ENCODE results near the gene ADGRL1. TPM values are rescaled to one million over a fixed set of nuclear protein-coding genes. Genes with fewer than 3 reads are reported as not detected.
"Not testable (repeated sequence)": the region's sequence is repeated elsewhere in the genome, so short reads cannot be mapped to it uniquely, and the experiment has no call there.

The ADGRL1 gene
- total and polyA plus RNA-seq, 11 donors, result 10.1 to 29.4 (median 14.1) TPM

DNA sequence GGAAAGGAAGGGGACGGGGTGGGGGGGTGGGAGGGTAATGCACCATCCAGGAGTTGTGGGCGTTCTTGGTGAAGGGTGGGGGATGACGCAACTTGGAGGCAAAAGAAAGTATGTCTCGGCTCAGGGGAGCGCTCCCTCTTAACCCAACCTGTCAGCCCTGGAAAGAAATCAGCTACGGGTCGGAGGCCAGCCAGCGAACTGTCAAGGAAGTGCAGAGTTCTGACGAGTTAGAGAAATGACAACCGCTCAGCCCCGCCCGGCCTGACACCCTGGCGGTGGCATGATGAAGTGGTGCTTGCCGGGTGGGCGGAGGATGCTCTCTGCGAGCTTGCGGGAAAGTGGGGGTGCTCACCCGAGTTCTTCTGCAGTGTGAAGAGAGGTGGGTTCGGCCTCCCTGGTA is 15.4 kb upstream of the ADGRL1 start:
- intact Hi-C loops (cut with DNase I), result loop anchor here in 1 of 10 donors (10.0 kb wide), 1 partner anchor 123 kb away; no protein-coding TSS in a partner anchor
- WGBS, 4 donors, result 4 to 9% (median 7%) methylated on average over 9 to 19 of the region's 19 CpGs

DNA sequence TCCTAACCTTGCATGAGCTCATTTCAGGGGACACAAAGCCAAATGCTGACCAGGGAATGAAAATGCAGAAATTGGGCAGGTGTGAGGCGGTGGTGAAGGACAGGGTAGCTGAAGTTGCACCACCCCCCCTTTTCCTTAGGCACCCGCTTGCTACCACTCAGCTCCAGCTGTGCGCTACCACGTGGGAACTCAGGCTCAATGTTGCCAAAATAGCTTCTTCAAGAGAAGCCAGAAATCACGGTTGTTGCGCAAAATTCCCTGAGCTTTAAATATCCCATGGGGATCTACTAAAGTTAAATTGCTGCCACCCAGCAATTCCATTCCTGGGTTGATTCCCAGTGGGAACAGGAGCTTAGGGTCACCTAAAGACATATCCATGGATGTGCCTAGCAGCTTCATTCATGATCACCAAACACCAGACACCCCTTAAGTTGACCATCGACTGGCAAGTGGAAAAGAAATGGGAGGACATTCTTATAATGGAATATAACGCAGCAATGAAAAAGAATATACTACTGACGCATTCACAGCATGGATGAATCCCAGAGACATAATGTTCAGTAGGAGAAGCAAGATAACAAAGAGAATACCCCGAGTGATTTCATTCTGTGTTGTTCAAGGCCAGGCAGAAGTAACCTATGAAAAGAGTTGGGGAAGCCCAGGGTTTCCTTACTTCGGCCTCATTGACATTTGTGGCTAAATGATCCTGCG is 12.8 kb upstream of the ADGRL1 start:
- DNase-seq (no peak), ATAC-seq (no peak)
- 79 to 89% (median 82%) methylated on average over 12 of the region's 12 CpGs for WGBS, 4 donors
- Histone ChIP-seq H3K4me3 (no peak overlapping the region), H3K4me1 (peaks cover 0 to 7% (median 0%) of the 10 kb centered on the region in 12 donors), H3K36me3 (no peaks in the 10 kb centered on the region), H3K27me3 (no peaks in the 10 kb centered on the region), H3K9me3 (no peaks in the 10 kb centered on the region), H3K27ac (no peak overlapping the region)
- intact Hi-C loops (cut with DNase I), result no loop called here
- TF ChIP-seq, protein P1, sequence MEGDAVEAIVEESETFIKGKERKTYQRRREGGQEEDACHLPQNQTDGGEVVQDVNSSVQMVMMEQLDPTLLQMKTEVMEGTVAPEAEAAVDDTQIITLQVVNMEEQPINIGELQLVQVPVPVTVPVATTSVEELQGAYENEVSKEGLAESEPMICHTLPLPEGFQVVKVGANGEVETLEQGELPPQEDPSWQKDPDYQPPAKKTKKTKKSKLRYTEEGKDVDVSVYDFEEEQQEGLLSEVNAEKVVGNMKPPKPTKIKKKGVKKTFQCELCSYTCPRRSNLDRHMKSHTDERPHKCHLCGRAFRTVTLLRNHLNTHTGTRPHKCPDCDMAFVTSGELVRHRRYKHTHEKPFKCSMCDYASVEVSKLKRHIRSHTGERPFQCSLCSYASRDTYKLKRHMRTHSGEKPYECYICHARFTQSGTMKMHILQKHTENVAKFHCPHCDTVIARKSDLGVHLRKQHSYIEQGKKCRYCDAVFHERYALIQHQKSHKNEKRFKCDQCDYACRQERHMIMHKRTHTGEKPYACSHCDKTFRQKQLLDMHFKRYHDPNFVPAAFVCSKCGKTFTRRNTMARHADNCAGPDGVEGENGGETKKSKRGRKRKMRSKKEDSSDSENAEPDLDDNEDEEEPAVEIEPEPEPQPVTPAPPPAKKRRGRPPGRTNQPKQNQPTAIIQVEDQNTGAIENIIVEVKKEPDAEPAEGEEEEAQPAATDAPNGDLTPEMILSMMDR (IDR thresholded peaks at IDR 0.05), result no peak
- no peak for TF ChIP-seq POLR2A (IDR thresholded peaks at IDR 0.05)

More for the DNA sequence above, 15.4 kb upstream of the ADGRL1 start:
- TF ChIP-seq, protein P1 (IDR thresholded peaks at IDR 0.05), result peak in 6 of 12 donors; percentile 11 to 41 (median 28)
- not testable (repeated sequence) for H3K27me3 ChIP-seq, H3K9me3 ChIP-seq, H3K27ac ChIP-seq, H3K36me3 ChIP-seq, H3K4me1 ChIP-seq
- ATAC-seq, result peak in 3 of 4 donors; percentile 50 to 76 (median 71)
- peak overlapping the region in 1 of 12 donors; percentile 5 for H3K4me3 ChIP-seq
- peak in 3 of 5 donors; percentile 32 to 72 (median 39) for DNase-seq

DNA sequence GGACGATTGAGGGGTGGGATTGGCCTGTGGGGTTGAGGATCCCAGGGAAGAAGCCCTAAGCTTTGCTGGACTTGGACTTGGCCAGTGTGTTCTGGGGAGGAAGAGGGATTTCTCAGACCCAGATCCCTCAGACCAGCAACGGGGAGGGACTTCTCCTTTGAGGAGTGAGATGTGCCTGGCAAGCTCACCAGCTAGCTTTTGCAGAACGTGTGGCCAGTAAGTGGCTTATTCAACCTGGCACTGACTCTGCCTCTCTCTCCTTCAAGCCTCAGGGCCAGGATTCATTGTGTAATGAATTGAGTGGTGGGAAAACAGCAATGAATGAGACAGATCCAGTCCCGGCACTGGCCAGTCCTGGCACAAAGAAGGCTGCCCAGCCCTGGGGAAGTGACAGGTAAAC is 11.9 kb upstream of the ADGRL1 start:
- H3K4me1 ChIP-seq; H3K4me3 ChIP-seq; DNase-seq; intact Hi-C loops (cut with DNase I); H3K9me3 ChIP-seq; H3K27me3 ChIP-seq; H3K27ac ChIP-seq; H3K36me3 ChIP-seq: not testable (repeated sequence)
- ATAC-seq, result peak in 1 of 4 donors; percentile 15
- 28 to 33% (median 30%) methylated on average over 3 to 4 of the region's 4 CpGs for WGBS, 4 donors

DNA sequence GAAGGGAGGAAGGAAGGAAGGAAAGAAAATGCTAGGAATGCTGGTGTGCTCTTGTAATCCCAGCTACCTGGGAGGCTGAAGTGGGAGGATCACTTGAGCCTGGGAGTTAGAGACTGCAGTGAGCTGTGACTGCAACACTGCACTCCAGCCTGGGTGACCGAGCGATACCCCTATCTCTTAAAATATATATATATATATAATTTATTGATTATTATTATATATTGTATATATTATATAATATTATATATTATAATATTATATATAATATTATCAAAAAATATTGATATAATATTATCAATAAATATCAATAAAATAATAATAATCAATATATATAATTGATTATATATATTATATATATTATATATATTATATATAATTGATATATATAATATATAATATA is 8.6 kb upstream of the ADGRL1 start:
- ATAC-seq (no peak), DNase-seq (no peak)
- peaks cover 0 to 8% (median 6%) of the 10 kb centered on the region in 9 donors for H3K27me3 ChIP-seq
- H3K27ac ChIP-seq, result no peak overlapping the region
- WGBS, 4 donors, result 92 to 94% (median 93%) methylated on average over 2 of the region's 2 CpGs
- TF ChIP-seq POLR2A (IDR thresholded peaks at IDR 0.05), result no peak
- TF ChIP-seq, protein P1 (IDR thresholded peaks at IDR 0.05), result no peak
- intact Hi-C loops (cut with DNase I), result no loop called here
- H3K9me3 ChIP-seq, result no peaks in the 10 kb centered on the region
- H3K4me1 ChIP-seq, result peaks cover 0 to 7% (median 0%) of the 10 kb centered on the region in 12 donors
- H3K36me3 ChIP-seq, result no peaks in the 10 kb centered on the region
- no peak overlapping the region for H3K4me3 ChIP-seq

DNA sequence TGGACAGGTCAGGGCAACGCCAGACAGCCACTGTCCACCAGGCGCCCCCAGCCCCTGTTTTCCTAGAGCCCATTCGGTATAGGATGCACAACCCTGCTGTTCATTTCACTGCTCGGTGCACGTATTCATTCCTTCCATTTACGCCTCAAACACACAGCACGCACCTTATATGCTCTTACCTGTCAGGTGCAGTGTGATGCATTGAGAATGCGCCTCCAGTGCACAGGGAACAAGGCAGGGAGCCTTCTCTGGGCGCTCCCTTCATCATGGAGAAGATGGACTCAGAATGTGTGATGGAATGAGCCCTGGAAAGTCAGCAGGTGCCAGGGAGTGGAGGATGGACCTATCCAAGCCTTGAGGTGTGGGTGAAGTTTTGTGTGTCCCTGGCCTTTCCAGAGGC is 4.2 kb upstream of the ADGRL1 start:
- 63 to 67% (median 65%) methylated on average over 9 of the region's 9 CpGs for whole genome bisulfite sequencing, 4 donors
- DNase-seq; H3K27ac ChIP-seq; ATAC-seq; H3K36me3 ChIP-seq; H3K4me3 ChIP-seq; H3K9me3 ChIP-seq; intact Hi-C loops (cut with DNase I): not testable (repeated sequence)
- Histone ChIP-seq H3K4me1 (peaks cover 0 to 14% (median under 1%) of the 10 kb centered on the region in 12 donors), H3K27me3 (peaks cover 0 to 14% (median 6%) of the 10 kb centered on the region in 9 donors)

DNA sequence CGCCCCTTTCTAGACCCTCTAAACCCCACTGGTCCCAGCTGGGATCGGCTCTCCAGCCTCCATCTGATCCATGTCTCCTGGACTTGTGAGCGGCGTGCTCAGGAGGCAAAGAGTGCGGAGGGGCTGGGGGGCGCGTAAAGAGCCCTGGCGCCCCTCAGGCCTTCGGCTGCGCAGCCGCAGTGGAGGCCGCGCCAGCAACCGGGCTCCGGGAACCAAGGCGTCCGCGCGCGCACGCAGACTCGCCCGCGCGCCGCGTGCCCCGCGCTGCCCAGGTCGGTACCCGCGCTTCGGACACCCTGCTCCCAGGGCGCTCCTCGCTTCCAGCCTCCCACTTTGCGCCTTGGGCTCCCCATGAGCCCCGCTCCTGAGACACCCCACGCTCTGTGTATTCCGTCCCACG is 3.4 kb upstream of the ADGRL1 start:
- H3K4me3 ChIP-seq, result peak overlapping the region in 3 of 12 donors; percentile 21 to 29 (median 26)
- intact Hi-C loops (cut with DNase I), result loop anchor here in 3 of 10 donors (5.0 to 10.0 kb wide), 2 partner anchors 62 to 135 kb away; no protein-coding TSS in a partner anchor

DNA sequence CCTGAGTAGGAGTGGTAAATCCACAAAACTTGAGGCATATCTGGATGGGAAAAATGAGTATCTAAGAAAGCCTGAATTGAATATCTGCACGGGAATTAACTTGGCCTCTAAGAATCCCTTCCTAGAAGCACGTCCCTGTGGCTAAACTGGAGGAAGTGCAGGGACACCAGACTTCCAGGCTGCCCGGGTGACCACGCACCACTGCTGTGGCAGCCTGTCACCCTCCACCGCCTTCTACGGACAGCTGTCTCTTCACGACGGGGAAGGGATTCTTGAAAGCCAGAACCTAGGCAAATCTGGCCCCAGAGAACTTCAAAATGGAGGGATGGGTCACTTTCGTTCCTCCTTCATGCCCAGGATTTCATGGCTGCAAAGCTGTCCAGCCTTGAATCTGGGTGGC is 2.5 kb upstream of the ADGRL1 start:
- 36 to 48% (median 41%) methylated on average over 9 of the region's 9 CpGs for WGBS, 4 donors
- intact Hi-C loops (cut with DNase I), result loop anchor here in 3 of 10 donors (5.0 to 10.0 kb wide), 2 partner anchors 61 to 136 kb away; no protein-coding TSS in a partner anchor

More for the DNA sequence above, 3.4 kb upstream of the ADGRL1 start:
- H3K27ac ChIP-seq, H3K9me3 ChIP-seq, ATAC-seq, H3K36me3 ChIP-seq, DNase-seq: not testable (repeated sequence)
- Histone ChIP-seq H3K27me3 (peaks cover 0 to 14% (median 6%) of the 10 kb centered on the region in 9 donors), H3K4me1 (peaks cover 0 to 20% (median 4%) of the 10 kb centered on the region in 12 donors)
- WGBS, 4 donors, result 0 to 2% (median 1%) methylated on average over 31 to 40 of the region's 40 CpGs

More for the DNA sequence above, 2.5 kb upstream of the ADGRL1 start:
- ATAC-seq, H3K9me3 ChIP-seq, H3K36me3 ChIP-seq, H3K4me3 ChIP-seq, H3K27ac ChIP-seq, DNase-seq: not testable (repeated sequence)
- Histone ChIP-seq H3K4me1 (peaks cover 0 to 20% (median 4%) of the 10 kb centered on the region in 12 donors), H3K27me3 (peaks cover 0 to 14% (median 6%) of the 10 kb centered on the region in 9 donors)

Measured in heart left ventricle (tissue), 16 donors.